ENCODE results near the gene BRD9. TPM values are rescaled to one million over a fixed set of nuclear protein-coding genes. Genes with fewer than 3 reads are reported as not detected.

The BRD9 gene
- total RNA-seq, 1 donor from 2014 or later = 60.5 TPM

GRCh38 chr5:886036-886435 lies 6.6 kb downstream of the BRD9 start:
- no peak overlapping the region for H3K27ac Mint-ChIP-seq
- H3K9me3 Mint-ChIP-seq = peaks cover 5% of the 10 kb centered on the region
- TF ChIP-seq CTCF (IDR thresholded peaks at IDR 0.05; ENCODE audit: unreplicated experiment) = no peak
- peaks cover 3% of the 10 kb centered on the region for H3K4me1 Mint-ChIP-seq
- no peak overlapping the region for H3K4me3 Mint-ChIP-seq
- no peak for DNase-seq (ENCODE audit: low spot score in 2 of 2, unreplicated experiment in 2 of 2)
- H3K27me3 Mint-ChIP-seq (ENCODE audit: low read depth) = no peaks in the 10 kb centered on the region
- peaks cover 61% of the 10 kb centered on the region for H3K36me3 Mint-ChIP-seq

- DNase-seq (ENCODE audit: low spot score in 2 of 2, unreplicated experiment in 2 of 2) = no peak
- peaks cover 5% of the 10 kb centered on the region for H3K9me3 Mint-ChIP-seq
- H3K36me3 Mint-ChIP-seq = peaks cover 63% of the 10 kb centered on the region
Observed at GRCh38 chr5:885529-885928, 7.1 kb downstream of the BRD9 start.

GRCh38 chr5:885127-885442 lies 7.5 kb downstream of the BRD9 start:
- DNase-seq (ENCODE audit: low spot score in 2 of 2, unreplicated experiment in 2 of 2) = no peak
- Mint-ChIP-seq H3K4me3 (no peak overlapping the region), H3K4me1 (no peaks in the 10 kb centered on the region), H3K9me3 (peaks cover 5% of the 10 kb centered on the region), H3K27ac (no peak overlapping the region), H3K36me3 (peaks cover 63% of the 10 kb centered on the region), H3K27me3 (ENCODE audit: low read depth) (no peaks in the 10 kb centered on the region)
- TF ChIP-seq CTCF (IDR thresholded peaks at IDR 0.05; ENCODE audit: unreplicated experiment) = no peak

More at GRCh38 chr5:885529-885928, 7.1 kb downstream of the BRD9 start:
- TF ChIP-seq CTCF (IDR thresholded peaks at IDR 0.05; ENCODE audit: unreplicated experiment) = no peak
- Mint-ChIP-seq H3K4me3 (no peak overlapping the region), H3K27me3 (ENCODE audit: low read depth) (no peaks in the 10 kb centered on the region), H3K27ac (no peak overlapping the region), H3K4me1 (no peaks in the 10 kb centered on the region)

GRCh38 chr5:884345-885126 lies 8.1 kb downstream of the BRD9 start:
- peaks cover 5% of the 10 kb centered on the region for H3K9me3 Mint-ChIP-seq
- H3K27ac Mint-ChIP-seq = no peak overlapping the region
- H3K36me3 Mint-ChIP-seq = peaks cover 63% of the 10 kb centered on the region
- TF ChIP-seq CTCF (IDR thresholded peaks at IDR 0.05; ENCODE audit: unreplicated experiment) = no peak
- no peaks in the 10 kb centered on the region for H3K4me1 Mint-ChIP-seq
- no peak for DNase-seq (ENCODE audit: low spot score in 2 of 2, unreplicated experiment in 2 of 2)
- H3K27me3 Mint-ChIP-seq (ENCODE audit: low read depth) = no peaks in the 10 kb centered on the region
- no peak overlapping the region for H3K4me3 Mint-ChIP-seq

- DNase-seq (ENCODE audit: low spot score in 2 of 2, unreplicated experiment in 2 of 2) = no peak
Observed at GRCh38 chr5:883475-884181, 9.0 kb downstream of the BRD9 start.

More at GRCh38 chr5:883475-884181, 9.0 kb downstream of the BRD9 start:
- Mint-ChIP-seq H3K4me1 (no peaks in the 10 kb centered on the region), H3K27me3 (ENCODE audit: low read depth) (no peaks in the 10 kb centered on the region), H3K4me3 (no peak overlapping the region), H3K36me3 (peaks cover 59% of the 10 kb centered on the region), H3K27ac (no peak overlapping the region), H3K9me3 (peaks cover 5% of the 10 kb centered on the region)
- no peak for TF ChIP-seq CTCF (IDR thresholded peaks at IDR 0.05; ENCODE audit: unreplicated experiment)

All from mesothelial cell of epicardium (in vitro differentiated cells).